Smooth muscle cell (in vitro differentiated cells): Measurements from ENCODE around the gene ADCY1. TPM values are rescaled to one million over a fixed set of nuclear protein-coding genes. Genes with fewer than 3 reads are reported as not detected.
"Not testable (repeated sequence)": the region's sequence is repeated elsewhere in the genome, so short reads cannot be mapped to it uniquely, and the experiment has no call there.

Experiments used
- DNase-seq: peaks from one replicate; lab custom pipeline; 2025; ENCODE audit not compliant: unreplicated experiment; lab: John Stamatoyannopoulos, UW
- H2AFZ ChIP-seq: fragments of 200-600 bp; sonication (generic); 2 replicates; pipeline ENCODE4 v1.6.0; 2016; ENCODE audit warnings: antibody characterized with exemption, low read depth, mild to moderate bottlenecking
- H3F3A ChIP-seq: fragments of 200-600 bp; sonication (generic); 2 replicates; pipeline ENCODE4 v1.6.0; 2017; ENCODE audit warnings: antibody characterized with exemption, low read depth
- H3K27ac ChIP-seq: fragments of 200-600 bp; sonication (generic); 2 replicates; pipeline ENCODE4 v1.5.1; 2016; ENCODE audit warnings: low read depth, mild to moderate bottlenecking
- H3K27me3 ChIP-seq: fragments of 200-600 bp; sonication (generic); 2 replicates; pipeline ENCODE4 v1.6.1; 2016; ENCODE audit warnings: low read depth, mild to moderate bottlenecking
- H3K36me3 ChIP-seq: fragments of 200-600 bp; sonication (generic); 2 replicates; pipeline ENCODE4 v1.5.1; 2016; ENCODE audit warnings: low read depth
- H3K4me1 ChIP-seq: fragments of 200-600 bp; sonication (generic); 2 replicates; pipeline ENCODE4 v1.5.1; 2016; ENCODE audit warnings: low read depth
- H3K4me2 ChIP-seq: fragments of 200-600 bp; sonication (generic); 2 replicates; pipeline ENCODE4 v1.6.0; 2016; ENCODE audit warnings: mild to moderate bottlenecking
- H3K4me3 ChIP-seq: fragments of 200-600 bp; sonication (generic); 2 replicates; pipeline ENCODE4 v1.5.1; 2016; ENCODE audit warnings: mild to moderate bottlenecking
- H3K79me2 ChIP-seq: fragments of 200-600 bp; sonication (generic); 2 replicates; pipeline ENCODE4 v1.6.0; 2016; ENCODE audit warnings: low read depth, mild to moderate bottlenecking
- H3K9ac ChIP-seq: fragments of 200-600 bp; sonication (generic); 2 replicates; pipeline ENCODE4 v1.6.0; 2016; ENCODE audit warnings: low read depth
- H3K9me3 ChIP-seq: fragments of 200-600 bp; sonication (generic); replicated peaks from 2 replicates; pipeline ENCODE4 v1.5.1; 2016; ENCODE audit warnings: low read depth
- H4K20me1 ChIP-seq: fragments of 200-600 bp; sonication (generic); 2 replicates; pipeline ENCODE4 v1.6.0; 2016; ENCODE audit warnings: low read depth
- WGBS: methylation state at CpG from one replicate; pipeline ENCODE4 v1.1.7; 2016; ENCODE audit warnings: low lambda C conversion rate; 5-methylcytosine and 5-hydroxymethylcytosine counted together
- polyA plus RNA-seq: library from polyadenylated mRNA; unstranded; fragments of >200 nt; fragmentation: Nextera tagmentation; extraction: Ambion mirVana; gene quantifications from 2 replicates; pipeline ENCODE4 v1.2.1, GENCODE V29; 2016
- total RNA-seq: library from RNA; depleted of rRNA; stranded (reverse); fragments of >200 nt; gene quantifications from 2 replicates; pipeline ENCODE4 v1.2.3, GENCODE V29; 2014
- TF ChIP-seq, protein P1 (sequence below): fragments of 200-600 bp; sonication (generic); IDR thresholded peaks from 2 replicates; pipeline ENCODE4 v1.5.1; 2017; ENCODE audit warnings: borderline replicate concordance, mild to moderate bottlenecking, antibody characterized with exemption; ENCODE audit not compliant: insufficient read depth, poor library complexity, severe bottlenecking

The ADCY1 gene
- total and polyA plus RNA-seq, 2 experiments from 2014 or later, result 0.22 TPM; not detected in 1

DNA sequence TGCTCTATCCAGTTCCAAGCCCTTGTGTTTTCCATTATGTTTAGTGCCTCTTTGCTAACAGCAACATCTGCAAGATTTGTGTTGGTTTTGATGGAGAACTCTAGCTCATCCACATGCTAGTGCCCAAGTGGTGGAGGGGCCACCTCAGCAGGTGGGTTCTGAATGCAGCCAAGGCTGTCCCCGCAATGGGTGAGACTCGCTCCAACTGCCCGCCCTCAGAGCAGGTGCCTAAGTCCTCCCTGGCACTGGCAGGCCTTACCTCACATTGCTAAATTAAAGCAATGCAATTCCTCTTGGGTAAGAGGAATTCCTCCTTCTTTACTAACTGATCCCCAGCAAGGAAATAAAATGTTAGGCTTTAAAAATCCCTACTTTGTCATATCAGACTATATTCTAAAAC is 146.8 kb downstream of the ADCY1 start:
- Histone ChIP-seq H3K27me3 (no peaks in the 10 kb centered on the region), H3F3A (no peaks in the 10 kb centered on the region), H3K79me2 (no peaks in the 10 kb centered on the region), H3K27ac (no peak overlapping the region), H3K9me3 (no peaks in the 10 kb centered on the region), H3K9ac (no peak overlapping the region), H3K4me2 (no peak overlapping the region), H3K36me3 (no peaks in the 10 kb centered on the region), H3K4me3 (no peak overlapping the region), H3K4me1 (no peaks in the 10 kb centered on the region), H2AFZ (no peak overlapping the region), H4K20me1 (no peaks in the 10 kb centered on the region)
- DNase-seq, result no peak
- WGBS, result 100% methylated on average over 3 of the region's 3 CpGs
- TF ChIP-seq, protein P1, sequence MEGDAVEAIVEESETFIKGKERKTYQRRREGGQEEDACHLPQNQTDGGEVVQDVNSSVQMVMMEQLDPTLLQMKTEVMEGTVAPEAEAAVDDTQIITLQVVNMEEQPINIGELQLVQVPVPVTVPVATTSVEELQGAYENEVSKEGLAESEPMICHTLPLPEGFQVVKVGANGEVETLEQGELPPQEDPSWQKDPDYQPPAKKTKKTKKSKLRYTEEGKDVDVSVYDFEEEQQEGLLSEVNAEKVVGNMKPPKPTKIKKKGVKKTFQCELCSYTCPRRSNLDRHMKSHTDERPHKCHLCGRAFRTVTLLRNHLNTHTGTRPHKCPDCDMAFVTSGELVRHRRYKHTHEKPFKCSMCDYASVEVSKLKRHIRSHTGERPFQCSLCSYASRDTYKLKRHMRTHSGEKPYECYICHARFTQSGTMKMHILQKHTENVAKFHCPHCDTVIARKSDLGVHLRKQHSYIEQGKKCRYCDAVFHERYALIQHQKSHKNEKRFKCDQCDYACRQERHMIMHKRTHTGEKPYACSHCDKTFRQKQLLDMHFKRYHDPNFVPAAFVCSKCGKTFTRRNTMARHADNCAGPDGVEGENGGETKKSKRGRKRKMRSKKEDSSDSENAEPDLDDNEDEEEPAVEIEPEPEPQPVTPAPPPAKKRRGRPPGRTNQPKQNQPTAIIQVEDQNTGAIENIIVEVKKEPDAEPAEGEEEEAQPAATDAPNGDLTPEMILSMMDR, result no peak

GRCh38 chr7:45721686-45722598 is 147.8 kb downstream of the ADCY1 start:
- Histone ChIP-seq H3F3A (no peaks in the 10 kb centered on the region), H4K20me1 (no peaks in the 10 kb centered on the region), H3K36me3 (no peaks in the 10 kb centered on the region), H3K27me3 (no peaks in the 10 kb centered on the region), H3K9me3 (no peaks in the 10 kb centered on the region), H3K4me2 (no peak overlapping the region), H3K79me2 (no peaks in the 10 kb centered on the region), H3K9ac (no peak overlapping the region), H3K27ac (no peak overlapping the region), H2AFZ (no peak overlapping the region), H3K4me1 (no peaks in the 10 kb centered on the region), H3K4me3 (no peak overlapping the region)
- WGBS, result 92% methylated on average over 22 of the region's 22 CpGs
- no peak for DNase-seq
- TF ChIP-seq, protein P1, result no peak

GRCh38 chr7:45725231-45725630 is 151.1 kb downstream of the ADCY1 start:
- not testable (repeated sequence) for H3F3A ChIP-seq, H3K9ac ChIP-seq, H3K4me1 ChIP-seq, H3K36me3 ChIP-seq, H3K4me3 ChIP-seq, H3K27ac ChIP-seq, DNase-seq, H3K9me3 ChIP-seq, H2AFZ ChIP-seq, H3K4me2 ChIP-seq, H4K20me1 ChIP-seq, H3K27me3 ChIP-seq, H3K79me2 ChIP-seq
- WGBS, result 94% methylated on average over 2 of the region's 2 CpGs

DNA sequence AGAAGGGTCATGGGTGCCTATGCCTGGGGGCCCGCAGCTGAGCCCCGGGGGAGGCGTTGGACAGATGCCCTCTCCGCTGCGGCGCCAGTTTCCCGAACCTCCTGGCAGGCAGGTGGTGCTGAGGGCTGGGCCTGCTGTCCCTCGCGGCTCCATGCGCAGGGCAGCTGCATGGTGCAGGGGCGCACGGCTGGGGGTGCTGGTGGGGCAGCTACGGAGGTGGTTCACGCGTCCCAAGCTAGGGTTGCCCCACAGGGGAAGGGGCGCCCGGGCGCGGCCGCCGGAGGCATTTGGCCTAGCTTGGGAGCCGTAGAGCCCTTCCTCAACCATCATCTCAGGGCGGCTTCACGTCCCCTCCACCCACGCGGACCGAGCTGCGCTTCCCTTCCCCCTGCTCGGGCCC is 152.7 kb downstream of the ADCY1 start:
- no peaks in the 10 kb centered on the region for H4K20me1 ChIP-seq
- no peak overlapping the region for H3K9ac ChIP-seq
- H3K4me2 ChIP-seq, result no peak overlapping the region
- H3K4me3 ChIP-seq, result no peak overlapping the region
- no peaks in the 10 kb centered on the region for H3K4me1 ChIP-seq
- TF ChIP-seq, protein P1, result no peak
- H3K36me3 ChIP-seq, result peaks cover 8% of the 10 kb centered on the region
- no peak overlapping the region for H3K27ac ChIP-seq
- no peaks in the 10 kb centered on the region for H3K27me3 ChIP-seq
- DNase-seq, result no peak
- no peaks in the 10 kb centered on the region for H3K9me3 ChIP-seq
- no peak overlapping the region for H2AFZ ChIP-seq
- no peaks in the 10 kb centered on the region for H3F3A ChIP-seq
- H3K79me2 ChIP-seq, result no peaks in the 10 kb centered on the region
- 99% methylated on average over 28 of the region's 29 CpGs for WGBS

DNA sequence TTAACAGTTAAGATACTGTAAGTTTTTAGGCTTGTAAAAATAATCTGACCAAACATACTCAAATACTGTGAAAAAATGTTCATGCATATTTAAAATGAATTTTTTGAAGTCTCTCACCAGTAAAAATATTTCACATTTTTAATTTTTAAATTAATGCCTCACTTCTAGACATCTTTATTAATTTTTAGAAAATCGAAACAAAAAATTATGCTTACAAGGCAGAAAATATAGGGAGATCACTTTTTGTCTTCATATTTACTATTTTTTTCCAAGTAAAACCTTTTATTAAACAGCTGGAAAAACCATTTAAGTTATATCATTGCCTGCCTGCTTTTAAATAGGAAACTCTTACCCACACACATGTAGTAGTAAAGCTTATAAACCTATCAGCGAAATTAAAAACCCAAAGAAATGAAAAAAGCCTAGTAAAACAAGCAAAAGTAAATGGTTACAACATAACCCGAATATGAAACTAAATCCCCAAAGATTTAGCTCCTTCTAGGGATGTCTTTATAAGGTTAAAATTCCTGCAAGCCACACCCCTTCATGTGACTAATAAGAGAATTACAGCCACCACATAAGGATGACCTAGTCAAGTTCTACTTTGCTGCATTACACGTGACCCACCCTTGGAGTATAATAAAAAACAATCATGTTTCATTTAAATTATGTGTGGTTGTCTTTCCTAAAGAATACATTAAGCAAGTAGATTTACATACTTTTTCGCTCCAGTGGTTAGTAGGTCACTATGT is 157.7 kb downstream of the ADCY1 start:
- not testable (repeated sequence) for H3K4me2 ChIP-seq, H3K9ac ChIP-seq, H3F3A ChIP-seq, H3K36me3 ChIP-seq, H4K20me1 ChIP-seq, H3K4me3 ChIP-seq, H2AFZ ChIP-seq, H3K79me2 ChIP-seq, H3K9me3 ChIP-seq, H3K4me1 ChIP-seq, H3K27me3 ChIP-seq, DNase-seq
- WGBS, result 69% methylated on average over 5 of the region's 5 CpGs
- H3K27ac ChIP-seq, result peak overlapping the region; percentile 59

GRCh38 chr7:45738920-45739319 is 164.8 kb downstream of the ADCY1 start:
- H3K36me3 ChIP-seq, H4K20me1 ChIP-seq, H2AFZ ChIP-seq, H3K4me3 ChIP-seq, H3K79me2 ChIP-seq, DNase-seq, H3K27ac ChIP-seq, H3K9ac ChIP-seq, H3F3A ChIP-seq, H3K27me3 ChIP-seq, H3K9me3 ChIP-seq, H3K4me2 ChIP-seq, H3K4me1 ChIP-seq: not testable (repeated sequence)
- WGBS, result over 99% methylated on average over 9 of the region's 9 CpGs
